ENCODE measurements around the gene C1QTNF1. TPM values are rescaled to one million over a fixed set of nuclear protein-coding genes. Genes with fewer than 3 reads are reported as not detected.
A peak's percentile ranks its signal among the peaks of the same experiment; 100 is the strongest.

Gene C1QTNF1
- total and polyA plus RNA-seq, 2 experiments from 2014 or later: 6.8 to 16.4 TPM

GRCh38 chr17:78977997-78978973, 45.7 kb upstream of the C1QTNF1 start:
- Histone ChIP-seq H3K4me3 (no peak overlapping the region), H3K9me3 (ENCODE audit: low read depth) (no peaks in the 10 kb centered on the region), H3K36me3 (no peaks in the 10 kb centered on the region), H3K27me3 (no peaks in the 10 kb centered on the region), H3K27ac (peak overlapping the region; percentile 13), H3K4me1 (ENCODE audit: low read depth) (peaks cover 20% of the 10 kb centered on the region)
- TF ChIP-seq CTCF (IDR thresholded peaks at IDR 0.05; ENCODE audit: low read depth, low read length): no peak
- DNase-seq (ENCODE audit: low read depth in 1 of 2, low spot score in 1 of 2): peak in 1 of 2 donors; percentile 28

GRCh38 chr17:78979780-78980623, 44.0 kb upstream of the C1QTNF1 start, which contains the start of gene LGALS3BP:
Gene LGALS3BP, minus strand, starts transcription at chr17:78979923. Its CDS starts 2,732 bp downstream, at chr17:78977191.
- Histone ChIP-seq H3K9me3 (ENCODE audit: low read depth) (no peaks in the 10 kb centered on the region), H3K4me3 (peak within 1 kb of the TSS; percentile 12), H3K27me3 (no peaks in the 10 kb centered on the region), H3K27ac (peak within 1 kb of the TSS; percentile 85), H3K36me3 (no peaks in the 10 kb centered on the region), H3K4me1 (ENCODE audit: low read depth) (peaks cover 20% of the 10 kb centered on the region)
- DNase-seq (ENCODE audit: low read depth in 1 of 2, low spot score in 1 of 2): peak; percentile 78 to 95
- no peak for TF ChIP-seq CTCF (IDR thresholded peaks at IDR 0.05; ENCODE audit: low read depth, low read length)

GRCh38 chr17:78980624-78980972, 43.4 kb upstream of the C1QTNF1 start:
- H3K36me3 ChIP-seq: no peaks in the 10 kb centered on the region
- peaks cover 16% of the 10 kb centered on the region for H3K4me1 ChIP-seq (ENCODE audit: low read depth)
- H3K4me3 ChIP-seq: no peak overlapping the region
- TF ChIP-seq CTCF (IDR thresholded peaks at IDR 0.05; ENCODE audit: low read depth, low read length): no peak
- H3K9me3 ChIP-seq (ENCODE audit: low read depth): no peaks in the 10 kb centered on the region
- H3K27me3 ChIP-seq: no peaks in the 10 kb centered on the region
- peak overlapping the region; percentile 85 for H3K27ac ChIP-seq
- DNase-seq (ENCODE audit: low read depth in 1 of 2, low spot score in 1 of 2): no peak

GRCh38 chr17:78981010-78981888, 42.7 kb upstream of the C1QTNF1 start:
- H3K4me1 ChIP-seq (ENCODE audit: low read depth): peaks cover 16% of the 10 kb centered on the region
- peak overlapping the region; percentile 85 for H3K27ac ChIP-seq
- TF ChIP-seq CTCF (IDR thresholded peaks at IDR 0.05; ENCODE audit: low read depth, low read length): no peak

GRCh38 chr17:78985395-78985794, 38.6 kb upstream of the C1QTNF1 start:
- Histone ChIP-seq H3K36me3 (no peaks in the 10 kb centered on the region), H3K4me1 (ENCODE audit: low read depth) (peaks cover 18% of the 10 kb centered on the region), H3K27ac (no peak overlapping the region), H3K9me3 (ENCODE audit: low read depth) (no peaks in the 10 kb centered on the region), H3K4me3 (no peak overlapping the region), H3K27me3 (no peaks in the 10 kb centered on the region)
- TF ChIP-seq CTCF (IDR thresholded peaks at IDR 0.05; ENCODE audit: low read depth, low read length): no peak
- no peak for DNase-seq (ENCODE audit: low read depth in 1 of 2, low spot score in 1 of 2)

More at GRCh38 chr17:78981010-78981888, 42.7 kb upstream of the C1QTNF1 start:
- H3K27me3 ChIP-seq: no peaks in the 10 kb centered on the region
- no peaks in the 10 kb centered on the region for H3K9me3 ChIP-seq (ENCODE audit: low read depth)
- H3K4me3 ChIP-seq: no peak overlapping the region
- no peak for DNase-seq (ENCODE audit: low read depth in 1 of 2, low spot score in 1 of 2)
- H3K36me3 ChIP-seq: no peaks in the 10 kb centered on the region
